Panc1 (cell line): Measurements from ENCODE around the gene AMN. TPM values are rescaled to one million over a fixed set of nuclear protein-coding genes. Genes with fewer than 3 reads are reported as not detected.

ENCODE experiments used
- ATAC-seq: fragments of 200-7000 bp; cut with Tn5 transposase; 2 replicates; pipeline ENCODE4 v1.9.1; 2020; ENCODE audit warnings: mild to moderate bottlenecking, moderate library complexity
- BruUV-seq: library from RNA; stranded (reverse); fragments of 400-500 nt; replicated peaks from 2 replicates; lab custom pipeline; 2021; lab: Mats Ljungman, UMichigan
- CTCF ChIA-PET: fragments of 300-600 bp; sonication (Branson Sonifier 250); formaldehyde crosslinking; loops from one replicate; lab custom pipeline; 2022; ENCODE audit warnings: antibody characterized with exemption; lab: Charles Lee
- POLR2A ChIA-PET: fragments of 300-600 bp; sonication (Branson Sonifier 250); formaldehyde crosslinking; loops from one replicate; lab custom pipeline; 2022; ENCODE audit warnings: antibody characterized with exemption; lab: Charles Lee
- DNase-seq: peaks from one replicate; pipeline ENCODE4 v3.0.0-alpha.2; 2010; ENCODE audit warnings: low read depth, low spot score
- H3K27ac ChIP-seq: 2 replicates; pipeline ENCODE4 v1.5.1; 2011; ENCODE audit warnings: mild to moderate bottlenecking, low read length, inconsistent platforms
- H3K27me3 ChIP-seq: fragments of 200-500 bp; sonication (Bioruptor generic); 2 replicates; pipeline ENCODE4 v1.6.0; 2014; ENCODE audit warnings: low read length, inconsistent platforms; ENCODE audit not compliant: control insufficient read depth, insufficient read depth
- H3K36me3 ChIP-seq: fragments of 200-500 bp; sonication (Bioruptor generic); 2 replicates; pipeline ENCODE4 v1.5.1; 2014; ENCODE audit warnings: inconsistent platforms, mild to moderate bottlenecking, low read length, moderate library complexity; ENCODE audit not compliant: control insufficient read depth, insufficient read depth
- H3K4me1 ChIP-seq: 2 replicates; pipeline ENCODE4 v1.5.1; 2011; ENCODE audit warnings: inconsistent platforms, mild to moderate bottlenecking, low read length, moderate library complexity; ENCODE audit not compliant: control insufficient read depth, insufficient read depth
- H3K4me3 ChIP-seq, 2 experiments: 2 replicates each; pipeline ENCODE4 v1.5.1; 2011 to 2012; ENCODE audit warnings: low read depth in 2 of 2, low read length in 2 of 2, mild to moderate bottlenecking in 2 of 2, inconsistent platforms in 1 of 2, moderate library complexity in 1 of 2
- H3K9me3 ChIP-seq: fragments of 200-500 bp; sonication (Bioruptor generic); 2 replicates; pipeline ENCODE4 v1.5.1; 2014; ENCODE audit warnings: low read depth, mild to moderate bottlenecking, inconsistent platforms, low read length, moderate library complexity; ENCODE audit not compliant: control insufficient read depth, insufficient read depth
- POLR2AphosphoS5 ChIP-seq: IDR thresholded peaks from 2 replicates; pipeline ENCODE4 v1.6.1; 2012; ENCODE audit warnings: mild to moderate bottlenecking, low read depth, low read length, moderate library complexity
- SIN3A ChIP-seq: IDR thresholded peaks from 2 replicates; pipeline ENCODE4 v1.6.1; 2012; ENCODE audit warnings: low read depth, mild to moderate bottlenecking, low read length, moderate library complexity, borderline replicate concordance; ENCODE audit not compliant: insufficient read depth
- TCF7L2 ChIP-seq: IDR thresholded peaks from 2 replicates; pipeline ENCODE4 v1.6.1; 2011; ENCODE audit warnings: mild to moderate bottlenecking, low read depth, low read length, inconsistent platforms
- in situ Hi-C: cut with HindIII; loops from 2 replicates; pipeline ENCODE4 v1.10.0; 2016; ENCODE audit warnings: low sequenced_read_pairs, low pct_unique_long_range_greater_than_20kb
- intact Hi-C: fragments of 100-400 bp; cut with micrococcal nuclease; formaldehyde crosslinking; loops from one replicate; pipeline ENCODE4 v1.10.0; 2022; ENCODE audit not compliant: unreplicated experiment
- total RNA-seq: library from RNA; stranded (reverse); gene quantifications from one replicate; pipeline ENCODE4 v1.2.1, GENCODE V29; 2021; ENCODE audit not compliant: unreplicated experiment
- TF ChIP-seq, protein P1 (sequence below), 2 experiments: IDR thresholded peaks; 2 replicates each; pipeline ENCODE4 v1.6.1; 2011 to 2012; ENCODE audit warnings: low read depth in 2 of 2, control low read depth in 1 of 2, low read length in 1 of 2, mild to moderate bottlenecking in 1 of 2, moderate library complexity in 1 of 2; ENCODE audit not compliant: insufficient read depth in 1 of 2
- TF ChIP-seq, protein P2 (sequence below): fragments of 450-650 bp; IDR thresholded peaks from 2 replicates; pipeline ENCODE4 v1.5.1; 2017; ENCODE audit warnings: mild to moderate bottlenecking

The AMN gene
- total RNA-seq, 1 experiment from 2014 or later, result 0.44 TPM

DNA sequence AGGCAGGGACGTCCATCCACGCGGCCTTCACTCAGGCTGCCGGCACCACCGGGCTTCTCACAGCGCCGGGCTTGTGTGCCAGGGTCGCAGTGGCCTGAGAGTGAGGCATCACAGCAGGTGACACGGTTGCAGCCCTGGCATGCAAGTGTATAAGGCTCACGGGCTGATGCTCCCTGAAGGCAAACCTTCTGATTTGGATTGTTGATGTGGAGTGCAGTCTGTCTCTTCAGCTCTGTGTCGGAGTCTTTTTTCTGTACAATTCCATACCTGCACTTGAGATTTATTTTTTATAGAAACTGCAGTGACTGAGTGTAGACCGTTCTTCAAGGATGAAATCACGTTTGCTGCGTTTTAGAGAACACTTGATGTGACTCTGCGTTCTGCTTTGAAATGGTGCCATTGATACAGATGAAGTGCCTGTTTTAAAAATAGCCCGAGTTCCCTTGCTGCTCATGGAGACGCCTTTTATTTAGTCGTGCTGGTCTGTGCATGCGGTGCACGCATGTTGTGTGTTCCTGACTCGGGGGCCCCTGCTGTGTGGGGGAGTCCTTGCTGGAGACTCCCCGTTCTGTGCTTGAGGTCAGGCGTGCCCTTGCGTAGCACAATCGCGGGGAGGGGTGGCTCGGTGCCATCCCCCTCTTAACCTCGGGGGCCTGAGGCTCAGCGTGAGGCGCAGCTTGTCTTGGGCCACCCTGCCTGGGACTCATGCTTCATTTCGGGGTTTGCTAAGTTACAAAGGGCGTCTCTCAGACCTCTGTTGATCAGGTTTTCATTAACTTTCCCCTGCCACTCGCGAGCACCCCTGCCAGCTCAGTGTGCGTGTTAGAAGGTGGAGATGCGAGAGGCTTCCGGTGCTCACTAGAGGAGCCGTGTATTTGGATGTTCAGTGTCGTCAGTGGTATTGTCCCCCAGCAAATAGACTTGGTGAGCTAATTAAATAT, 21.6 kb upstream of the AMN start:
- DNase-seq (no peak), ATAC-seq (no peak)
- H3K27me3 ChIP-seq, result no peaks in the 10 kb centered on the region
- no peaks in the 10 kb centered on the region for H3K36me3 ChIP-seq
- H3K4me3 ChIP-seq, result no peak overlapping the region
- H3K4me1 ChIP-seq, result no peaks in the 10 kb centered on the region
- POLR2A ChIA-PET, result no interaction called here
- no TSS peak for BruUV-seq
- H3K27ac ChIP-seq, result no peak overlapping the region
- H3K9me3 ChIP-seq, result no peaks in the 10 kb centered on the region
- TF ChIP-seq SIN3A (no peak), POLR2AphosphoS5 (no peak), TCF7L2 (no peak)
- TF ChIP-seq, protein P1, sequence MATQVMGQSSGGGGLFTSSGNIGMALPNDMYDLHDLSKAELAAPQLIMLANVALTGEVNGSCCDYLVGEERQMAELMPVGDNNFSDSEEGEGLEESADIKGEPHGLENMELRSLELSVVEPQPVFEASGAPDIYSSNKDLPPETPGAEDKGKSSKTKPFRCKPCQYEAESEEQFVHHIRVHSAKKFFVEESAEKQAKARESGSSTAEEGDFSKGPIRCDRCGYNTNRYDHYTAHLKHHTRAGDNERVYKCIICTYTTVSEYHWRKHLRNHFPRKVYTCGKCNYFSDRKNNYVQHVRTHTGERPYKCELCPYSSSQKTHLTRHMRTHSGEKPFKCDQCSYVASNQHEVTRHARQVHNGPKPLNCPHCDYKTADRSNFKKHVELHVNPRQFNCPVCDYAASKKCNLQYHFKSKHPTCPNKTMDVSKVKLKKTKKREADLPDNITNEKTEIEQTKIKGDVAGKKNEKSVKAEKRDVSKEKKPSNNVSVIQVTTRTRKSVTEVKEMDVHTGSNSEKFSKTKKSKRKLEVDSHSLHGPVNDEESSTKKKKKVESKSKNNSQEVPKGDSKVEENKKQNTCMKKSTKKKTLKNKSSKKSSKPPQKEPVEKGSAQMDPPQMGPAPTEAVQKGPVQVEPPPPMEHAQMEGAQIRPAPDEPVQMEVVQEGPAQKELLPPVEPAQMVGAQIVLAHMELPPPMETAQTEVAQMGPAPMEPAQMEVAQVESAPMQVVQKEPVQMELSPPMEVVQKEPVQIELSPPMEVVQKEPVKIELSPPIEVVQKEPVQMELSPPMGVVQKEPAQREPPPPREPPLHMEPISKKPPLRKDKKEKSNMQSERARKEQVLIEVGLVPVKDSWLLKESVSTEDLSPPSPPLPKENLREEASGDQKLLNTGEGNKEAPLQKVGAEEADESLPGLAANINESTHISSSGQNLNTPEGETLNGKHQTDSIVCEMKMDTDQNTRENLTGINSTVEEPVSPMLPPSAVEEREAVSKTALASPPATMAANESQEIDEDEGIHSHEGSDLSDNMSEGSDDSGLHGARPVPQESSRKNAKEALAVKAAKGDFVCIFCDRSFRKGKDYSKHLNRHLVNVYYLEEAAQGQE (IDR thresholded peaks at IDR 0.05; ENCODE audit: insufficient read depth in 1 of 2, low read depth in 2 of 2, low read length in 1 of 2), result no peak
- TF ChIP-seq, protein P2, sequence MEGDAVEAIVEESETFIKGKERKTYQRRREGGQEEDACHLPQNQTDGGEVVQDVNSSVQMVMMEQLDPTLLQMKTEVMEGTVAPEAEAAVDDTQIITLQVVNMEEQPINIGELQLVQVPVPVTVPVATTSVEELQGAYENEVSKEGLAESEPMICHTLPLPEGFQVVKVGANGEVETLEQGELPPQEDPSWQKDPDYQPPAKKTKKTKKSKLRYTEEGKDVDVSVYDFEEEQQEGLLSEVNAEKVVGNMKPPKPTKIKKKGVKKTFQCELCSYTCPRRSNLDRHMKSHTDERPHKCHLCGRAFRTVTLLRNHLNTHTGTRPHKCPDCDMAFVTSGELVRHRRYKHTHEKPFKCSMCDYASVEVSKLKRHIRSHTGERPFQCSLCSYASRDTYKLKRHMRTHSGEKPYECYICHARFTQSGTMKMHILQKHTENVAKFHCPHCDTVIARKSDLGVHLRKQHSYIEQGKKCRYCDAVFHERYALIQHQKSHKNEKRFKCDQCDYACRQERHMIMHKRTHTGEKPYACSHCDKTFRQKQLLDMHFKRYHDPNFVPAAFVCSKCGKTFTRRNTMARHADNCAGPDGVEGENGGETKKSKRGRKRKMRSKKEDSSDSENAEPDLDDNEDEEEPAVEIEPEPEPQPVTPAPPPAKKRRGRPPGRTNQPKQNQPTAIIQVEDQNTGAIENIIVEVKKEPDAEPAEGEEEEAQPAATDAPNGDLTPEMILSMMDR, result no peak
- intact Hi-C loops, result no loop called here
- CTCF ChIA-PET, result interaction anchor here (0.6 kb wide), 1 partner anchor 12 kb away, joined by 3 read pairs; no protein-coding TSS in a partner anchor
- in situ Hi-C loops, result no loop called here

DNA sequence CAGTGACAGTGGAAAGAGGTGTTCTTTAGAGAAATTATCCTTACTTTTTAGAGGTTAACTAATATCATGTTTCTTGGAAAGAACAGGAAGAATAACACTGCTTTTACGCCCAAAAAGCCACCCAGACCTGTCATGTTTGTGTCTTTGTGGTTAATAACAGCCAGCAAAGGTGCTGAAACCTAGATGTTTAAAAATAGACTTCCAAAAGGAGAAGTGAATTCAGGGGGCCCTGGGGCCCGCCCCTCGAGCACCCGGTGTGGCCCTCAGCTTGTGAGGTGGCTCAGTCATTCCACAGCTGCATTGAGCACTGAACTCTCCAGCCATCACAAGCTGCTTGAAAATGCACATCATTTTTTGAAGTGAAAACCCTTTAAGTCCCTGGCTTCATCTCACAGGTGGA, 20.8 kb upstream of the AMN start:
- Histone ChIP-seq H3K36me3 (no peaks in the 10 kb centered on the region; the same call in 1 of the 2 replicates), H3K4me1 (no peaks in the 10 kb centered on the region), H3K27ac (no peak overlapping the region), H3K4me3 (no peak overlapping the region), H3K9me3 (no peaks in the 10 kb centered on the region), H3K27me3 (no peaks in the 10 kb centered on the region)
- in situ Hi-C loops (no loop called here), intact Hi-C loops (no loop called here)
- POLR2A ChIA-PET, result no interaction called here
- TF ChIP-seq POLR2AphosphoS5, result no peak
- no peak for TF ChIP-seq SIN3A
- TF ChIP-seq, protein P2, result no peak
- TF ChIP-seq TCF7L2, result no peak
- TF ChIP-seq, protein P1 (IDR thresholded peaks at IDR 0.05; ENCODE audit: insufficient read depth in 1 of 2, low read depth in 2 of 2, low read length in 1 of 2), result no peak
- DNase-seq (no peak), ATAC-seq (no peak)
- CTCF ChIA-PET, result no interaction called here
- BruUV-seq, result no TSS peak
